Keratinocyte (primary cell): ENCODE results near the gene CPNE9. TPM values are rescaled to one million over a fixed set of nuclear protein-coding genes. Genes with fewer than 3 reads are reported as not detected.

ENCODE experiments used
- DNase-seq: peaks from one replicate; pipeline ENCODE4 v3.0.0-alpha.2; 2011; ENCODE audit warnings: low read depth, missing footprints, low spot score
- FAIRE-seq: peaks from 2 replicates; lab custom pipeline; 2011; peaks lifted over from hg19 to GRCh38; lab: Jason Lieb, UNC
- H2AFZ ChIP-seq: 2 replicates; pipeline ENCODE4 v1.6.0; 2012; ENCODE audit warnings: low read length, control low read depth, inconsistent platforms; ENCODE audit not compliant: control insufficient read depth
- H3K27ac ChIP-seq: 2 replicates; pipeline ENCODE4 v1.5.1; 2011; ENCODE audit warnings: low read length; ENCODE audit not compliant: control insufficient read depth, insufficient read depth
- H3K27me3 ChIP-seq: 3 replicates; pipeline ENCODE4 v1.6.0; 2011; ENCODE audit warnings: low read length; ENCODE audit not compliant: control insufficient read depth, insufficient read depth; ENCODE audit errors: extremely low read depth
- H3K36me3 ChIP-seq, 2 experiments: 2 replicates in 1 of 2; 3 replicates in 1 of 2; pipeline ENCODE4 v1.5.1; 2011; ENCODE audit warnings: low read length in 2 of 2, mild to moderate bottlenecking in 1 of 2; ENCODE audit not compliant: control insufficient read depth in 2 of 2, insufficient read depth in 2 of 2; ENCODE audit errors: extremely low read depth in 1 of 2
- H3K4me1 ChIP-seq: 3 replicates; pipeline ENCODE4 v1.5.1; 2011; ENCODE audit warnings: low read length; ENCODE audit not compliant: control insufficient read depth, insufficient read depth; ENCODE audit errors: extremely low read depth
- H3K4me2 ChIP-seq: 3 replicates; pipeline ENCODE4 v1.6.0; 2011; ENCODE audit warnings: low read depth, low read length; ENCODE audit not compliant: control insufficient read depth, insufficient read depth; ENCODE audit errors: extremely low read depth
- H3K4me3 ChIP-seq, 3 experiments: fragments of 200-600 bp in 1 of 3; sonication (generic) in 1 of 3; 2 replicates in 2 of 3; 3 replicates in 1 of 3; pipeline ENCODE4 v1.5.1; 2011 to 2016; ENCODE audit warnings: low read length in 3 of 3, mild to moderate bottlenecking in 3 of 3, control low read depth in 2 of 3, inconsistent platforms in 1 of 3, low read depth in 1 of 3, mixed read lengths in 1 of 3, mixed run types in 1 of 3, moderate library complexity in 1 of 3; ENCODE audit not compliant: control insufficient read depth in 2 of 3, insufficient read depth in 2 of 3; ENCODE audit errors: extremely low read depth in 1 of 3
- H3K79me2 ChIP-seq: 2 replicates; pipeline ENCODE4 v1.6.0; 2012; ENCODE audit warnings: low read length; ENCODE audit not compliant: control insufficient read depth, insufficient read depth
- H3K9ac ChIP-seq: 3 replicates; pipeline ENCODE4 v1.6.0; 2011; ENCODE audit warnings: low read length; ENCODE audit not compliant: control insufficient read depth, insufficient read depth; ENCODE audit errors: extremely low read depth
- H3K9me1 ChIP-seq: 3 replicates; pipeline ENCODE4 v1.6.0; 2011; ENCODE audit warnings: low read length; ENCODE audit not compliant: control insufficient read depth, insufficient read depth; ENCODE audit errors: extremely low read depth
- H3K9me3 ChIP-seq: 2 replicates; pipeline ENCODE4 v1.5.1; 2012; ENCODE audit warnings: low read depth, low read length; ENCODE audit not compliant: control insufficient read depth
- H4K20me1 ChIP-seq: 3 replicates; pipeline ENCODE4 v1.6.0; 2011; ENCODE audit warnings: low read length; ENCODE audit not compliant: control insufficient read depth, insufficient read depth; ENCODE audit errors: extremely low read depth
- CTCF ChIP-seq, 3 experiments: IDR thresholded peaks in 1 of 3; conservative IDR thresholded peaks in 1 of 3; optimal IDR thresholded peaks in 1 of 3; 2 replicates in 2 of 3; 3 replicates in 1 of 3; pipeline versions ENCODE3 to v1.5.1; 2011; ENCODE audit warnings: low read length in 3 of 3, mild to moderate bottlenecking in 3 of 3, moderate library complexity in 2 of 3, control low read depth in 1 of 3, inconsistent platforms in 1 of 3; ENCODE audit not compliant: insufficient read depth in 2 of 3; ENCODE audit errors: extremely low read depth in 1 of 3
- EZH2 ChIP-seq: IDR thresholded peaks from one replicate; pipeline ENCODE4 v1.6.1; 2012; ENCODE audit warnings: inconsistent platforms, mild to moderate bottlenecking, low read length, moderate library complexity
- dilution Hi-C: fragments of 300-500 bp; cut with MboI; formaldehyde crosslinking; loops from one replicate; pipeline ENCODE4 v1.7.0; 2020; ENCODE audit warnings: low sequenced_read_pairs; ENCODE audit not compliant: extremely low pct_ligation_motif_present
- polyA plus RNA-seq, 5 experiments: library from polyadenylated mRNA; depleted of rRNA in 3 of 5; stranded (reverse) in 3 of 5; stranded (forward) in 1 of 5; unstranded in 1 of 5; fragments of >200 nt; gene quantifications; 1 replicate in 1 of 5; 2 replicates in 3 of 5; 3 replicates in 1 of 5; pipeline versions ENCODE4 v1.2.1 to v1.2.3, GENCODE V29; 2011 to 2012; ENCODE audit warnings: missing spikeins in 2 of 5, low read depth in 1 of 5, low replicate concordance in 1 of 5

Gene CPNE9
- polyA plus RNA-seq, 1 donor (not counting 4 experiments of a cell fraction or from before 2014, with no cell fraction given): not detected

- H2AFZ ChIP-seq: no peak overlapping the region
- no peak overlapping the region for H3K4me2 ChIP-seq
- no peak overlapping the region for H3K4me3 ChIP-seq
- no peak for TF ChIP-seq EZH2
- TF ChIP-seq CTCF (optimal IDR thresholded peaks at IDR 0.05 in 1 of 3, IDR thresholded peaks at IDR 0.05 in 1 of 3, conservative IDR thresholded peaks at IDR 0.05 in 1 of 3; ENCODE audit: extremely low read depth in 1 of 3, insufficient read depth in 2 of 3, low read length in 3 of 3): no peak
- H3K9me1 ChIP-seq: no peaks in the 10 kb centered on the region
- H3K79me2 ChIP-seq: no peaks in the 10 kb centered on the region
- FAIRE-seq (no peak), DNase-seq (no peak)
- no peaks in the 10 kb centered on the region for H3K36me3 ChIP-seq
- no peaks in the 10 kb centered on the region for H3K27me3 ChIP-seq
- dilution Hi-C loops: no loop called here
- no peak overlapping the region for H3K27ac ChIP-seq
- no peak overlapping the region for H3K9ac ChIP-seq
- peaks cover 3% of the 10 kb centered on the region for H3K4me1 ChIP-seq
- no peaks in the 10 kb centered on the region for H4K20me1 ChIP-seq
- no peaks in the 10 kb centered on the region for H3K9me3 ChIP-seq
Measured at GRCh38 chr3:9713142-9713541, 9.5 kb downstream of the CPNE9 start.

GRCh38 chr3:9715136-9715535 lies 11.5 kb downstream of the CPNE9 start:
- dilution Hi-C loops: no loop called here
- Histone ChIP-seq H2AFZ (no peak overlapping the region), H4K20me1 (no peaks in the 10 kb centered on the region), H3K9me1 (no peaks in the 10 kb centered on the region), H3K36me3 (no peaks in the 10 kb centered on the region), H3K4me3 (no peak overlapping the region), H3K9me3 (no peaks in the 10 kb centered on the region), H3K4me2 (no peak overlapping the region), H3K27me3 (no peaks in the 10 kb centered on the region), H3K9ac (no peak overlapping the region), H3K4me1 (peaks cover 3% of the 10 kb centered on the region), H3K79me2 (no peaks in the 10 kb centered on the region), H3K27ac (no peak overlapping the region)
- DNase-seq (no peak), FAIRE-seq (no peak)
- no peak for TF ChIP-seq CTCF (optimal IDR thresholded peaks at IDR 0.05 in 1 of 3, IDR thresholded peaks at IDR 0.05 in 1 of 3, conservative IDR thresholded peaks at IDR 0.05 in 1 of 3; ENCODE audit: extremely low read depth in 1 of 3, insufficient read depth in 2 of 3, low read length in 3 of 3)
- no peak for TF ChIP-seq EZH2
